CD4-positive, alpha-beta T cell treated with Interleukin-10 for 1 hour (primary cell): ENCODE measurements around the gene AGTPBP1.
A peak's percentile ranks its signal among the peaks of the same experiment; 100 is the strongest.

Experiments
- DNase-seq: peaks from one replicate; pipeline ENCODE4 v3.0.0-alpha.2; 2020

AGTPBP1 gene

GRCh38 chr9:85528607-85529006, 213.1 kb downstream of the AGTPBP1 start:
- no peak for DNase-seq

- no peak for DNase-seq
These were observed 213.6 kb downstream of the AGTPBP1 start for GRCh38 chr9:85528142-85528541.

- DNase-seq, result no peak
These were observed 214.3 kb downstream of the AGTPBP1 start for GRCh38 chr9:85527331-85528020.

- DNase-seq, result no peak
These were observed 217.2 kb downstream of the AGTPBP1 start for GRCh38 chr9:85524531-85524930.

GRCh38 chr9:85523202-85523601, 218.6 kb downstream of the AGTPBP1 start:
- DNase-seq, result no peak

- peak; percentile 3 for DNase-seq
These were observed 219.2 kb downstream of the AGTPBP1 start for GRCh38 chr9:85522459-85523092.

- DNase-seq, result no peak
These were observed 220.2 kb downstream of the AGTPBP1 start for GRCh38 chr9:85521371-85522197.

- DNase-seq, result no peak
These were observed 224.6 kb downstream of the AGTPBP1 start for GRCh38 chr9:85516976-85517637.

- DNase-seq, result no peak
These were observed 225.3 kb downstream of the AGTPBP1 start for GRCh38 chr9:85516455-85516854.

GRCh38 chr9:85515021-85515420, 226.7 kb downstream of the AGTPBP1 start:
- no peak for DNase-seq

GRCh38 chr9:85514256-85514655, 227.5 kb downstream of the AGTPBP1 start:
- DNase-seq, result no peak

GRCh38 chr9:85511746-85512145, 230.0 kb downstream of the AGTPBP1 start:
- no peak for DNase-seq

GRCh38 chr9:85510830-85511504, 230.8 kb downstream of the AGTPBP1 start:
- no peak for DNase-seq

GRCh38 chr9:85508616-85509015, 233.1 kb downstream of the AGTPBP1 start:
- no peak for DNase-seq

- no peak for DNase-seq
These were observed 236.1 kb downstream of the AGTPBP1 start for GRCh38 chr9:85505612-85506011.

GRCh38 chr9:85502815-85503655, 238.7 kb downstream of the AGTPBP1 start:
- no peak for DNase-seq

- no peak for DNase-seq
These were observed 239.9 kb downstream of the AGTPBP1 start for GRCh38 chr9:85501882-85502281.

GRCh38 chr9:85501456-85501855, 240.3 kb downstream of the AGTPBP1 start:
- no peak for DNase-seq
